Cardiac muscle cell (in vitro differentiated cells and primary cell): Measurements from ENCODE around the gene HNF1B. TPM values are rescaled to one million over a fixed set of nuclear protein-coding genes. Genes with fewer than 3 reads are reported as not detected.
A peak's percentile ranks its signal among the peaks of the same experiment; 100 is the strongest.

Experiments
- DNase-seq, 2 donors: peaks; one replicate each; pipeline versions ENCODE4 v3.0.0 to v3.0.0-alpha.2; 2010 to 2017; ENCODE audit warnings: low read depth in 1 of 2, low spot score in 1 of 2
- H3K27ac ChIP-seq: fragments of 200-600 bp; sonication (generic); 2 replicates; pipeline ENCODE4 v1.5.1; 2016
- H3K27me3 ChIP-seq: fragments of 200-600 bp; sonication (generic); 2 replicates; pipeline ENCODE4 v1.6.0; 2016; ENCODE audit warnings: control low read depth
- H3K36me3 ChIP-seq: fragments of 200-600 bp; sonication (generic); 2 replicates; pipeline ENCODE4 v1.5.1; 2016; ENCODE audit warnings: control low read depth
- H3K4me1 ChIP-seq: fragments of 200-600 bp; sonication (generic); 2 replicates; pipeline ENCODE4 v1.8.1; 2017; ENCODE audit warnings: low read depth, mild to moderate bottlenecking, mixed run types
- H3K4me3 ChIP-seq: fragments of 200-600 bp; sonication (generic); 2 replicates; pipeline ENCODE4 v1.5.1; 2016; ENCODE audit warnings: mild to moderate bottlenecking
- H3K9me3 ChIP-seq: fragments of 200-600 bp; sonication (generic); 2 replicates; pipeline ENCODE4 v1.5.1; 2017; ENCODE audit warnings: low read depth, mild to moderate bottlenecking, control low read depth
- CTCF ChIP-seq: IDR thresholded peaks from 2 replicates; pipeline ENCODE4 v1.5.1; 2012; ENCODE audit warnings: low read depth, mild to moderate bottlenecking, low read length
- polyA plus RNA-seq: library from polyadenylated mRNA; unstranded; fragments of >200 nt; fragmentation: Nextera tagmentation; extraction: Ambion mirVana; gene quantifications from 2 replicates; pipeline ENCODE4 v1.2.1, GENCODE V29; 2016
- total RNA-seq: library from RNA; depleted of rRNA; stranded (reverse); fragments of >200 nt; gene quantifications from 2 replicates; pipeline ENCODE4 v1.2.3, GENCODE V29; 2016

The HNF1B gene
- total and polyA plus RNA-seq, 2 experiments from 2014 or later: not detected

GRCh38 chr17:37726248-37726647, 18.6 kb downstream of the HNF1B start:
- Histone ChIP-seq H3K4me3 (no peak overlapping the region), H3K27ac (no peak overlapping the region), H3K4me1 (peaks cover 9% of the 10 kb centered on the region), H3K9me3 (no peaks in the 10 kb centered on the region), H3K36me3 (no peaks in the 10 kb centered on the region), H3K27me3 (no peaks in the 10 kb centered on the region)
- DNase-seq: no peak
- TF ChIP-seq CTCF: no peak

- peaks cover 9% of the 10 kb centered on the region for H3K4me1 ChIP-seq
- H3K4me3 ChIP-seq: no peak overlapping the region
- TF ChIP-seq CTCF: no peak
- H3K36me3 ChIP-seq: no peaks in the 10 kb centered on the region
- no peaks in the 10 kb centered on the region for H3K27me3 ChIP-seq
- H3K9me3 ChIP-seq: no peaks in the 10 kb centered on the region
- DNase-seq: no peak
- H3K27ac ChIP-seq: peak overlapping the region; percentile 30
These were observed 19.2 kb downstream of the HNF1B start for GRCh38 chr17:37725601-37726146.

DNA sequence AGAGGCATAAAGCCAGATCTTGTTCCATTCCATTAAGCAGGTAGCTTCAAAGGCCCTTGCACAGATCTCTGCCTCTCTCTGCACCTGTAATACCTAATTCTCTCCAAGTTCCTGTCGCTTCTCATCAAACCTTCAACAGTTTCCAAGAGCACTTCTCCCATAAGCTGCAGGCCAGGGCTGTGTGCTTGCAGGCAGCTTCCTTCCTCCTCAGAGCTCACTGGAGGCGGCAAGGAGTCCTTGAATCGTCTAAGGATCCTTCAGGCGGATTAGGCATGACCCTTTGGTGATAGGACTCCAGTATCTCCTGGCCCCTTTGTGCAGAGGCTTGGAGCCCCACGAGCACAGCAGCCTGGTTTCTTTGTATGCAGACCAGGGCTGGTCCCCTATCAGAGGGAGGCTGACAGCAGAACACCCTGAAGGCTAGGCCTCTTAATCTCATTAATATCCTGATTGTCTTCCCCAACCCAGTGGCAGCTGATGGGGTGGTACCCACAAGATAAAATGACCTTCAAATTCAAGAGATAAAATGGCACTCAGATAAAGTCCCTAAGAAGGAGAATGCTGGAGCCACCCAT, 19.8 kb downstream of the HNF1B start:
- H3K27ac ChIP-seq: peak overlapping the region; percentile 30
- no peak for TF ChIP-seq CTCF
- H3K27me3 ChIP-seq: no peaks in the 10 kb centered on the region
- no peak overlapping the region for H3K4me3 ChIP-seq
- peaks cover 9% of the 10 kb centered on the region for H3K4me1 ChIP-seq
- no peaks in the 10 kb centered on the region for H3K9me3 ChIP-seq
- no peak for DNase-seq
- no peaks in the 10 kb centered on the region for H3K36me3 ChIP-seq

- H3K36me3 ChIP-seq: no peaks in the 10 kb centered on the region
- H3K27ac ChIP-seq: no peak overlapping the region
- H3K4me3 ChIP-seq: no peak overlapping the region
- peaks cover 15% of the 10 kb centered on the region for H3K4me1 ChIP-seq
- DNase-seq: no peak
- H3K27me3 ChIP-seq: no peaks in the 10 kb centered on the region
- TF ChIP-seq CTCF: no peak
- H3K9me3 ChIP-seq: no peaks in the 10 kb centered on the region
These were observed 23.9 kb downstream of the HNF1B start for GRCh38 chr17:37720989-37721388.

DNA sequence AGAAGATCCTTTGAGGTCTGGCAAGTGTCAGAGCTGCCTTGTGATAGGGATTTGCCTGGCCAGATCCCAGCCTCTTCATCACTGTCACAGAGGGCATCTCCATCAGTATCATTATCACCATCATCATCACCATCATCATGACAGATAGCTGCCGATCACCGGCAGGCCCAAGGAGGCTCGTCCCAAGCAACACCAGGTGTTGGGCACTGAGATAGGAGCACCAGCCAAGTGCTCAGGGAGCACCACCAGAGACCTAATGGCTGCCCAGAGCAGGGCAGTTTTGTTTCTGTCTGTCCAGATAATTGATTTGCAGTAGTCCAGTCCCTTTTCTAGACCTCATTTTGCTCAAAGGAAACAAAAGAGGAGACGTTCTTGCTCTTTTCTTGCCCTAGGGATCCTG, 25.0 kb downstream of the HNF1B start:
- TF ChIP-seq CTCF: no peak
- H3K9me3 ChIP-seq: no peaks in the 10 kb centered on the region
- no peak overlapping the region for H3K27ac ChIP-seq
- no peak overlapping the region for H3K4me3 ChIP-seq
- DNase-seq: no peak
- no peaks in the 10 kb centered on the region for H3K36me3 ChIP-seq
- peaks cover 6% of the 10 kb centered on the region for H3K4me1 ChIP-seq
- H3K27me3 ChIP-seq: no peaks in the 10 kb centered on the region
